Activated B cell treated with CpG ODN at 0.5 μM for 24 hours (primary cell): Measurements from ENCODE around the gene RBMS1. TPM values are rescaled to one million over a fixed set of nuclear protein-coding genes. Genes with fewer than 3 reads are reported as not detected.

Experiments
- ATAC-seq: fragments of 200-7000 bp; cut with Tn5 transposase; one replicate; pipeline ENCODE4 v1.10.0; 2021; ENCODE audit warnings: low read depth, mild to moderate bottlenecking, moderate library complexity
- CTCF ChIA-PET: fragments of 350-600 bp; sonication (Branson Sonifier 250); formaldehyde crosslinking; loops from one replicate; lab custom pipeline; 2021; ENCODE audit warnings: antibody characterized with exemption; lab: Charles Lee
- POLR2A ChIA-PET: fragments of 350-600 bp; sonication (Branson Sonifier 250); formaldehyde crosslinking; loops from one replicate; lab custom pipeline; 2021; ENCODE audit warnings: antibody characterized with exemption; lab: Charles Lee
- DNase-seq: peaks from one replicate; pipeline ENCODE4 v3.0.0; 2022
- H3K27ac Mint-ChIP-seq: one replicate; pipeline ENCODE4 v1.8.0; 2020; ENCODE audit warnings: mixed read lengths
- H3K27me3 Mint-ChIP-seq: one replicate; pipeline ENCODE4 v1.8.0; 2021; ENCODE audit warnings: mixed read lengths
- H3K36me3 Mint-ChIP-seq: one replicate; pipeline ENCODE4 v1.8.0; 2021; ENCODE audit warnings: low read depth, mixed read lengths
- H3K4me1 Mint-ChIP-seq: one replicate; pipeline ENCODE4 v1.8.0; 2021; ENCODE audit warnings: mixed read lengths
- H3K4me3 Mint-ChIP-seq: one replicate; pipeline ENCODE4 v1.8.0; 2020; ENCODE audit warnings: mild to moderate bottlenecking, mixed read lengths
- H3K9me3 Mint-ChIP-seq: one replicate; pipeline ENCODE4 v1.8.0; 2020; ENCODE audit warnings: mixed read lengths
- intact Hi-C: fragments of 100-400 bp; cut with micrococcal nuclease; formaldehyde crosslinking; loops from one replicate; pipeline ENCODE4 v1.15.1; 2024
- total RNA-seq: library from RNA; stranded (reverse); gene quantifications from 2 replicates; pipeline ENCODE4 v1.2.3, GENCODE V29; 2022
- TF ChIP-seq, protein P1 (sequence below): fragments of 200-600 bp; IDR thresholded peaks from one replicate; pipeline ENCODE4 v1.8.0; 2022; ENCODE audit warnings: antibody characterized with exemption, mild to moderate bottlenecking

RBMS1 gene
- total RNA-seq, 1 donor from 2014 or later, result 30.9 TPM

- Mint-ChIP-seq H3K4me1 (no peaks in the 10 kb centered on the region), H3K27me3 (peaks cover 18% of the 10 kb centered on the region), H3K4me3 (no peak overlapping the region), H3K9me3 (no peaks in the 10 kb centered on the region), H3K27ac (no peak overlapping the region), H3K36me3 (no peaks in the 10 kb centered on the region)
- ChIA-PET POLR2A (no interaction called here), CTCF (no interaction called here)
- TF ChIP-seq, protein P1, sequence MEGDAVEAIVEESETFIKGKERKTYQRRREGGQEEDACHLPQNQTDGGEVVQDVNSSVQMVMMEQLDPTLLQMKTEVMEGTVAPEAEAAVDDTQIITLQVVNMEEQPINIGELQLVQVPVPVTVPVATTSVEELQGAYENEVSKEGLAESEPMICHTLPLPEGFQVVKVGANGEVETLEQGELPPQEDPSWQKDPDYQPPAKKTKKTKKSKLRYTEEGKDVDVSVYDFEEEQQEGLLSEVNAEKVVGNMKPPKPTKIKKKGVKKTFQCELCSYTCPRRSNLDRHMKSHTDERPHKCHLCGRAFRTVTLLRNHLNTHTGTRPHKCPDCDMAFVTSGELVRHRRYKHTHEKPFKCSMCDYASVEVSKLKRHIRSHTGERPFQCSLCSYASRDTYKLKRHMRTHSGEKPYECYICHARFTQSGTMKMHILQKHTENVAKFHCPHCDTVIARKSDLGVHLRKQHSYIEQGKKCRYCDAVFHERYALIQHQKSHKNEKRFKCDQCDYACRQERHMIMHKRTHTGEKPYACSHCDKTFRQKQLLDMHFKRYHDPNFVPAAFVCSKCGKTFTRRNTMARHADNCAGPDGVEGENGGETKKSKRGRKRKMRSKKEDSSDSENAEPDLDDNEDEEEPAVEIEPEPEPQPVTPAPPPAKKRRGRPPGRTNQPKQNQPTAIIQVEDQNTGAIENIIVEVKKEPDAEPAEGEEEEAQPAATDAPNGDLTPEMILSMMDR, result no peak
- intact Hi-C loops, result no loop called here
- no peak for ATAC-seq
- no peak for DNase-seq
These were observed 16.6 kb downstream of the RBMS1 start for GRCh38 chr2:160477032-160477431.

- ChIA-PET CTCF (no interaction called here), POLR2A (no interaction called here)
- ATAC-seq (no peak), DNase-seq (no peak)
- TF ChIP-seq, protein P1, result no peak
- no peaks in the 10 kb centered on the region for H3K4me1 Mint-ChIP-seq
- no peaks in the 10 kb centered on the region for H3K9me3 Mint-ChIP-seq
- H3K4me3 Mint-ChIP-seq, result no peak overlapping the region
- H3K27me3 Mint-ChIP-seq, result peaks cover 17% of the 10 kb centered on the region
- no peak overlapping the region for H3K27ac Mint-ChIP-seq
- intact Hi-C loops, result no loop called here
- H3K36me3 Mint-ChIP-seq, result no peaks in the 10 kb centered on the region
These were observed 18.5 kb downstream of the RBMS1 start for GRCh38 chr2:160474891-160475787.

GRCh38 chr2:160474319-160474645 lies 19.3 kb downstream of the RBMS1 start:
- ChIA-PET POLR2A (no interaction called here), CTCF (no interaction called here)
- H3K27me3 Mint-ChIP-seq, result peaks cover 16% of the 10 kb centered on the region
- H3K4me1 Mint-ChIP-seq, result no peaks in the 10 kb centered on the region
- H3K36me3 Mint-ChIP-seq, result no peaks in the 10 kb centered on the region
- DNase-seq (no peak), ATAC-seq (no peak)
- no peak overlapping the region for H3K27ac Mint-ChIP-seq
- TF ChIP-seq, protein P1, result no peak
- H3K9me3 Mint-ChIP-seq, result no peaks in the 10 kb centered on the region
- intact Hi-C loops, result no loop called here
- no peak overlapping the region for H3K4me3 Mint-ChIP-seq

DNA sequence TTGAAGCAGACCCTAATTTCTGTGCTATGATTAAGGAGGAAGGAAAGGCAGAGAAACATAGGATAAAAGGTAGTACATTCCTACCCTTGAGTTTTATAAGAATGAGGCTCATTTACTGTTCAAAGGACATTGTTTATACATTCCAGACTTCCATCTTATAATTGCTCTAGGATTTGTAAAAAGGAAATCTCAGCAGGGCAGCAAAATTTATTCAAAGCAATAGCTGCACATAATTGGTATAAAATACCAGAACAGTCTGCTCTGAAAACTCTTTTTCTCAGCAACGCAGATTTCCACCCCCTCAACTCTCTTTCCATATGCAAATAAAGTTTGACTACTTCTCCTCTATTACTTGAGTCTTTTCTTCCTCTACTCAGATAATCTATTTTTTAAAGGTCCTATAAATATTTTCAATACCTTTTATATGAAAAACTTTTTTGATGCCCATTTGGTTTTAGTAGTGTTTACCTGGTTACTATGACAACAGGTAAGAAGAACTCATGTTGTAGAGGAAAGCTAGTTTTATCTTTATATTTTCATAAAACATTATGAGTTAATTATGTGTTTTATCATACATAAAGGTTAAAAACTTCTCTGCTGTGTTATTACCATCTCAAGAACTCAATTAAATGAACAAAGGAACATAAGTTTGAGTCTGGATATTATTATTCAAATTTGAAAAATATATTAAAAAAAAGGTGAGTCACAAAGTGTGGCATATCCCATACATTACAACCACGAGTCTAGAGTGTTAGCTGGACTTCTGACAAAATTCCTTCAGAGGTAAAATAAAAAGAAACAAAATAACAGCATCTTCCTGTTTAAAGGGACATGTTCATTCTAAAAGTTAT lies 19.9 kb downstream of the RBMS1 start:
- CTCF ChIA-PET, result no interaction called here

More for the DNA sequence above, 19.9 kb downstream of the RBMS1 start:
- no peaks in the 10 kb centered on the region for H3K9me3 Mint-ChIP-seq
- DNase-seq, result no peak
- intact Hi-C loops, result no loop called here
- no peak overlapping the region for H3K27ac Mint-ChIP-seq
- no peak for ATAC-seq
- H3K4me3 Mint-ChIP-seq, result no peak overlapping the region
- TF ChIP-seq, protein P1, result no peak
- no peaks in the 10 kb centered on the region for H3K4me1 Mint-ChIP-seq
- POLR2A ChIA-PET, result no interaction called here
- no peaks in the 10 kb centered on the region for H3K36me3 Mint-ChIP-seq
- peaks cover 15% of the 10 kb centered on the region for H3K27me3 Mint-ChIP-seq
